ENCODE data around the gene SUGCT. TPM values are rescaled to one million over a fixed set of nuclear protein-coding genes. Genes with fewer than 3 reads are reported as not detected.

The SUGCT gene
- total RNA-seq, 1 donor from 2014 or later = 1.6 TPM

GRCh38 chr7:40219917-40220316 is 85.1 kb downstream of the SUGCT start:
- Mint-ChIP-seq H3K27me3 (ENCODE audit: unreplicated experiment) (no peaks in the 10 kb centered on the region), H3K36me3 (ENCODE audit: low read depth, unreplicated experiment) (no peaks in the 10 kb centered on the region), H3K4me1 (ENCODE audit: unreplicated experiment) (no peaks in the 10 kb centered on the region), H3K9me3 (ENCODE audit: unreplicated experiment) (no peaks in the 10 kb centered on the region), H3K4me3 (ENCODE audit: unreplicated experiment) (no peak overlapping the region), H3K27ac (ENCODE audit: unreplicated experiment) (no peak overlapping the region)
- no peak for DNase-seq (ENCODE audit: low spot score)
- TF ChIP-seq, protein P1, sequence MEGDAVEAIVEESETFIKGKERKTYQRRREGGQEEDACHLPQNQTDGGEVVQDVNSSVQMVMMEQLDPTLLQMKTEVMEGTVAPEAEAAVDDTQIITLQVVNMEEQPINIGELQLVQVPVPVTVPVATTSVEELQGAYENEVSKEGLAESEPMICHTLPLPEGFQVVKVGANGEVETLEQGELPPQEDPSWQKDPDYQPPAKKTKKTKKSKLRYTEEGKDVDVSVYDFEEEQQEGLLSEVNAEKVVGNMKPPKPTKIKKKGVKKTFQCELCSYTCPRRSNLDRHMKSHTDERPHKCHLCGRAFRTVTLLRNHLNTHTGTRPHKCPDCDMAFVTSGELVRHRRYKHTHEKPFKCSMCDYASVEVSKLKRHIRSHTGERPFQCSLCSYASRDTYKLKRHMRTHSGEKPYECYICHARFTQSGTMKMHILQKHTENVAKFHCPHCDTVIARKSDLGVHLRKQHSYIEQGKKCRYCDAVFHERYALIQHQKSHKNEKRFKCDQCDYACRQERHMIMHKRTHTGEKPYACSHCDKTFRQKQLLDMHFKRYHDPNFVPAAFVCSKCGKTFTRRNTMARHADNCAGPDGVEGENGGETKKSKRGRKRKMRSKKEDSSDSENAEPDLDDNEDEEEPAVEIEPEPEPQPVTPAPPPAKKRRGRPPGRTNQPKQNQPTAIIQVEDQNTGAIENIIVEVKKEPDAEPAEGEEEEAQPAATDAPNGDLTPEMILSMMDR (IDR thresholded peaks at IDR 0.05; ENCODE audit: unreplicated experiment) = no peak

GRCh38 chr7:40220421-40220911 is 85.7 kb downstream of the SUGCT start:
- Mint-ChIP-seq H3K27me3 (ENCODE audit: unreplicated experiment) (no peaks in the 10 kb centered on the region), H3K9me3 (ENCODE audit: unreplicated experiment) (no peaks in the 10 kb centered on the region), H3K36me3 (ENCODE audit: low read depth, unreplicated experiment) (no peaks in the 10 kb centered on the region), H3K4me1 (ENCODE audit: unreplicated experiment) (no peaks in the 10 kb centered on the region), H3K4me3 (ENCODE audit: unreplicated experiment) (no peak overlapping the region), H3K27ac (ENCODE audit: unreplicated experiment) (no peak overlapping the region)
- no peak for DNase-seq (ENCODE audit: low spot score)
- TF ChIP-seq, protein P1 (IDR thresholded peaks at IDR 0.05; ENCODE audit: unreplicated experiment) = no peak

DNA sequence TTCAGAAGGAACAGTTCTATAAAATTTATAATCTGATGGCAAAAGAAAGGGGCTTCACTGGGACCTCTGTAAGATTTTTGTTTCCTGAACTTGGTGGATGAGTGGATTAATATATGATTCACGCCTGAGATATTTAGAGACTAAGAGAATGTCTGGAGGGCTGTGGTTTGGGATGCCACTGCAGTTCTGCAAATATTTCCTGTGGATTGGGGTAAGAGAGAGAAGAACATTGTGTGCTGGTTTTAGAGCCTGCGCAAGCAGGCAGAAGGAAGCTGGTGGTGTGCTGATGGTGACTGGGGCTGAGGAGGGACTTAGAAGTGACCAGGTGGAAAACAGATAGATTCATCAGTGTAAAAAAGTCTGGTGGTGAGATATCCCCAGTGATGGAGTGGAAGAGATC is 87.0 kb downstream of the SUGCT start:
- TF ChIP-seq, protein P1 (IDR thresholded peaks at IDR 0.05; ENCODE audit: unreplicated experiment) = no peak
- no peaks in the 10 kb centered on the region for H3K4me1 Mint-ChIP-seq (ENCODE audit: unreplicated experiment)
- no peaks in the 10 kb centered on the region for H3K27me3 Mint-ChIP-seq (ENCODE audit: unreplicated experiment)
- no peak overlapping the region for H3K27ac Mint-ChIP-seq (ENCODE audit: unreplicated experiment)
- H3K4me3 Mint-ChIP-seq (ENCODE audit: unreplicated experiment) = no peak overlapping the region
- H3K36me3 Mint-ChIP-seq (ENCODE audit: low read depth, unreplicated experiment) = no peaks in the 10 kb centered on the region
- no peak for DNase-seq (ENCODE audit: low spot score)
- no peaks in the 10 kb centered on the region for H3K9me3 Mint-ChIP-seq (ENCODE audit: unreplicated experiment)

GRCh38 chr7:40223451-40224127 is 88.8 kb downstream of the SUGCT start:
- Mint-ChIP-seq H3K27ac (ENCODE audit: unreplicated experiment) (no peak overlapping the region), H3K4me3 (ENCODE audit: unreplicated experiment) (no peak overlapping the region), H3K4me1 (ENCODE audit: unreplicated experiment) (no peaks in the 10 kb centered on the region), H3K27me3 (ENCODE audit: unreplicated experiment) (peaks cover 1% of the 10 kb centered on the region), H3K36me3 (ENCODE audit: low read depth, unreplicated experiment) (no peaks in the 10 kb centered on the region), H3K9me3 (ENCODE audit: unreplicated experiment) (no peaks in the 10 kb centered on the region)
- TF ChIP-seq, protein P1 (IDR thresholded peaks at IDR 0.05; ENCODE audit: unreplicated experiment) = no peak
- DNase-seq (ENCODE audit: low spot score) = no peak

- TF ChIP-seq, protein P1 (IDR thresholded peaks at IDR 0.05; ENCODE audit: unreplicated experiment) = no peak
Measured at GRCh38 chr7:40230101-40230500, 95.3 kb downstream of the SUGCT start.

More at GRCh38 chr7:40230101-40230500, 95.3 kb downstream of the SUGCT start:
- H3K27me3 Mint-ChIP-seq (ENCODE audit: unreplicated experiment) = peaks cover 1% of the 10 kb centered on the region
- peaks cover 2% of the 10 kb centered on the region for H3K4me1 Mint-ChIP-seq (ENCODE audit: unreplicated experiment)
- H3K27ac Mint-ChIP-seq (ENCODE audit: unreplicated experiment) = no peak overlapping the region
- no peaks in the 10 kb centered on the region for H3K9me3 Mint-ChIP-seq (ENCODE audit: unreplicated experiment)
- no peak for DNase-seq (ENCODE audit: low spot score)
- H3K36me3 Mint-ChIP-seq (ENCODE audit: low read depth, unreplicated experiment) = no peaks in the 10 kb centered on the region
- no peak overlapping the region for H3K4me3 Mint-ChIP-seq (ENCODE audit: unreplicated experiment)

All from endothelial cell (in vitro differentiated cells).